HG03469 (cell line): ENCODE measurements around the gene HBS1L.
"Not testable (repeated sequence)": the region's sequence is repeated elsewhere in the genome, so short reads cannot be mapped to it uniquely, and the experiment has no call there.

Experiments
- ATAC-seq: cut with Tn5 transposase; IDR thresholded peaks from one replicate; pipeline ENCODE4 v1.9.1; 2021; ENCODE audit warnings: mild to moderate bottlenecking, moderate library complexity, moderate number of reproducible peaks; ENCODE audit not compliant: unreplicated experiment

The HBS1L gene

GRCh38 chr6:135081966-135082365 lies 27.3 kb upstream of the HBS1L start:
- no peak for ATAC-seq

- no peak for ATAC-seq
Observed at GRCh38 chr6:135075018-135075417, 20.4 kb upstream of the HBS1L start.

- ATAC-seq: no peak
Observed at GRCh38 chr6:135073756-135074393, 19.3 kb upstream of the HBS1L start.

DNA sequence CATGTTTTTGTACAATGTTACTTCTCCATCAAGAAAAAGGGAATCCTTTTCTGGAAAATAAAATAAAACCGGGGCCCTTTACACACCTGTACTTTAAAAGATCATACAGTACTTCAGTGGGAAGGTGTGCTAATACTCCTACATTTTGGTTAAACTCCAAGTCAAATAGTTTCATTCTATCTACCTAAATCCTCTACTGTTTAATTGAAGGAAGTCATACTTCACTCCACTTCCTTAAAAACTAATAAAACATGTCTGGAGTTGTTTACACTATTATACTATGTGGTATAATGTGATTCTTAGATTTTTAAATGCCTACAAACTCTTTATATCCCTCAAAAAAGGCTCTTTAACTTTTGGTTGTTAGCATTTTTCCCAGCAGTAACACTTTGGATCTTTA lies 18.6 kb upstream of the HBS1L start:
- ATAC-seq: no peak

- ATAC-seq: no peak
Observed at GRCh38 chr6:135072753-135073152, 18.1 kb upstream of the HBS1L start.

GRCh38 chr6:135071541-135071940 lies 16.9 kb upstream of the HBS1L start:
- ATAC-seq: no peak

DNA sequence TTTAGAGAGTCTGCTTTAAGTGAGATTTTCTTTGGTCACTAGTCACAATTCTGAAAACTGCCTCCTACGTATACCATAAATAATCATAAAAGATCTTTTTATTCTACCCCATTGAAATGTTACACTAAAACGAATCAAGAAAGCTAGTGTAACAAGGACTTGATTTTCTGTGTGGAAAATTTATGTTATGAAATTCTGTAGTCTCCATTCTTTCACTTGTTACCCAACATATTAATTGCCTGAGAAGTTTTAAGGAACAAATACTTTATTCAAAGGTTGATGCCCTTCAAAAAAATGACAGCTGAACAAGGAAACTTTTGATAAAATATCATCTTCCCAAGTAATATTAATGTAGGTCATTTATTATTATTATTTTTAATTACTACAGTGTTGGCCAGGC lies 13.3 kb upstream of the HBS1L start:
- no peak for ATAC-seq

DNA sequence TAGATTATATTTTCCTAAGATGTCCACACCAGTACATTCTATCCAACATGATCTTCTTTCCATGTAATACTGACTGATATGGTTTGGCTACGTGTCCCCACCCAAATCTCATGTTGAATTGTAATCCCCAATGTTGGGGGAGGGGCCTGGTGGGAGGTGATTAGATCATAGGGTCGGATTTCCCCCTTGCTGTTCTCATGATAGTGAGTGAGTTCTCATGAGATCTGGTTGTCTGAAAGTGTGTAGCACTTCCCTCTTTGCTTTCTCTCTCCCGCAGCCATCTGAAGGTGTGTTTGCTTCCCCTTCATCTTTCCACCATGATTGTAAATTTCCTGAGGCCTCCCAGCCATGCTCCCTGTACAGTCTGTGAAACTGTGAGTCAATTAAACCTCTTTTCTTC lies 12.2 kb upstream of the HBS1L start:
- no peak for ATAC-seq

DNA sequence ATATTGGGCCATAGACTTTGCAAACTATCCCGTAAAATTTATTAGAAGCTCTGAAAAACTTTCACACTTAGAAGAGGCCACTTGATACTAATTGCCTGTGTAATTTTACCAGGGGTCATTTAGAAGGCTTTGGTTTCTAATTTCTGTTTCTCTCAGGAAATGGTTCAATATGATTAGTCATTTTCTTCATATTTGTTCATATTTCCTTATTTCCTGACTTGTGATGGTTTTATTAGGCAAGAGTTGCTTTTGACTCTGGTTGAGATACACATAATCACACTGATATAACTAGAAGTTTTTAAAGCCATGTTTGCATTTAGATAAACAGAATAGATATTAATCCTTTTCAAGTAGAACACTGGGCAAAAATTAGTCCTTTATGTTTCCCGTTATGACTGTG lies 11.8 kb upstream of the HBS1L start:
- ATAC-seq: no peak

- no peak for ATAC-seq
Observed at GRCh38 chr6:135064586-135064985, 10.0 kb upstream of the HBS1L start.

DNA sequence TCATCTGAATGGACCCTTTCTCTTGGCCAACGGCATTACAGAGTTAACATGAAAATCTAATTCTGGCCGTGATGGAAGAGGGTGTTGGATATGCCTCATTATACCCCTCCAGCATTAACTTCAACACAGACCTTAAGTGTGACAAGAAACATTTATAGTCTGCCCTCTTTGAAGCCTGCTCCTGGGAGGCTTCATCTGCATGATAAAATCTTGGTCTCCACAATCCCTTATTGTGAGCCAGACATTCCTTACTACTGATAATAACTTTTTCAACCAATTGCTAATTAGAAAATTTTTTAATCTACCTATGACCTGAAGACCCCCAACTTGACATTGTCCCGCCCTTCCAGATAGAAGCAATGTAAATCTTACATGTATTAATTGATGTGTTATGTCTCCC lies 9.3 kb upstream of the HBS1L start:
- ATAC-seq: no peak

- ATAC-seq: no peak
Observed at GRCh38 chr6:135062735-135063134, 8.1 kb upstream of the HBS1L start.

DNA sequence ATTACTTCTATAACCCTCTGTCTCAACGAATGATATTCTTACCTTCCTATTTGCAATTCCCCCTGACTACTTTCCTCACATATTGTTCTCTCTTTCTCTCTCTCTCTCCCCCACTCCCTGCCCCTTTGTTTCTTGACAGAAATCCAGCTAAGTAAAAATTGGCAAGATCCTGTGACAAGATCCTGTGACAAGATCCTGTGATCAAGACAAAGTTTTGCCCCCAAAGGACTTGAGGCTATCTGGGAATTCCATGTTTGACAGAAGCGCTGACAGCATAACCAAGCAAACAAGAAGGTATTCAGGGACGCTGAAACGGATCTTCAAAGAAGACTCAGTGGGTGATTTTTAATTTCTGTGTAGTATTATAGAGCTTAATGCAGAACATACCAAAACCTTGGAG lies 5.5 kb upstream of the HBS1L start:
- no peak for ATAC-seq

- not testable (repeated sequence) for ATAC-seq
Observed at GRCh38 chr6:135058299-135058698, 3.7 kb upstream of the HBS1L start.

GRCh38 chr6:135056632-135057031 lies 2.0 kb upstream of the HBS1L start:
- no peak for ATAC-seq

- ATAC-seq: no peak
Observed at GRCh38 chr6:135054226-135054568, 425 bp downstream of the HBS1L start.

GRCh38 chr6:135053406-135053805 lies 1.2 kb downstream of the HBS1L start:
- ATAC-seq: no peak

DNA sequence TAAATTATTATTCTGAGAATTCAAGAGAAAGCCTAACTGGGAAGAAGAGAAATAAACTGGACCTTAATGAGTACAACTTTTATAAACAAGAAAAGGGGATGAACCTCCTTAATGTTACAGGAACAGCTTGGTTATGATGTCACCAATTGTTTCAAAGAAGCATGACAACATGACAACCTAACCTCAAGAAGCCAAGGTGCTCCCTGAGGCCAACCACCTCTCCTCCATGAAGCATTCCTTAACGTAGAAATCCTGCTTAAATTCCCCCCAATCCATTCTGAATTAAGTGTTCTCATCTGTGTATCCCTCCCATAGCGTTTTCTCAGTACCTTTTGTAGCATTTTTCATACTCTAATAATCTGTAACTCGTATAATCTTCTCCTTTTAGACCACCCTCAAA lies 1.7 kb downstream of the HBS1L start:
- ATAC-seq: no peak

DNA sequence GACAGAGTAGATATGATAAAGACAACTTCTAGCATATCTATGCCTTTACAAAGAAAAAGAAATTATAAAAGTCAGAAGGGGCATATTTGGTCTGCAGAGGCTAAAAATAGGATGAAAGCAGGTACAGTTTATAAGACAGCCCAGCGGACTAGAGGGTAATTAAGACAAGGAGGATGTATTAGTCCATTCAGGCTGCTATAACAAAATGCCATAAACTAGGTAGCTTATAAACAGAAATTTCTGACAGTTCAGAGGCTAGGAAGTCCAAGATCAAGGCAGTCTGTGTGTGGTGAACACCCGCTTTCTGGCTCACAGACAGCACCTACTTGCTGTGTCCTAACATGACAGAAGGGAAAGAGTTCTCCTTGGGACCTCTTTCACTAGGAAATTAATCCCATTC lies 5.7 kb downstream of the HBS1L start:
- no peak for ATAC-seq

DNA sequence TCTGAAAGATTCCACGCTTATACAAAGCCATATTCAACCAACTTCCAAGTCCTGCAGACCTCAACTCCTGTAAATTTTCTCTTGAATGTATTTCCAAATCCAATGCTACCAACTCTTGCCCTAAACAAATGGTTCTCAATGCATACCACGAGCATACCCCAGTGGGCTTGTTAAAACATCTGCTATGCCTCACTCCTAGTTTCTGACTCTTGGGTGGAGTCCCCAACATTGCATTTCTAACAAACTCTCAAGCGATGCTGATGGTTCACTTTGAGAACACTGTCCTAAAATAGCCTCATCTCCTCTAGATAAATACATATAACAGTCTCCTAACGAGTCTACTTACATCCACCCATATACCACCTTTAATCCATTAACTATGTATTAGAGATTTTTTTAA lies 7.3 kb downstream of the HBS1L start:
- no peak for ATAC-seq

- no peak for ATAC-seq
Observed at GRCh38 chr6:135046912-135047311, 7.7 kb downstream of the HBS1L start.

GRCh38 chr6:135044639-135045038 lies 10.0 kb downstream of the HBS1L start:
- no peak for ATAC-seq

DNA sequence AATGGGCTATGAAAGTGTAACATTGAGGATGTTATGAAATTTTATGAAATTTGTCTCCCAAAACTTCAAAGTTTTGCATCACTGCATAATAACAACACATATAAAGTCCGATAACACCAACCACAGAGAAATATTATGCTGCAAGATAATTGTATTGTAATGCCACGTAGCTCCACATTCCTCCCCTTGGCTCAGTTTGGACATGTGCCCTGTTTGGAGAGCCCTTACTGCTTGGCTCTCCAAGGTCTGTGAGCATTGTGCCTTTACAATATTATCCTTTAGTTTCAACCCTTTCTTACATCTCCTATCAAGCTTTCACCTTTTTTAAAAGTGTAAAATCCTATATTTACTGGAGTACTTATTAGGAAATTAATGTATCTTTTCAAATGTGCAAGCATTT lies 10.8 kb downstream of the HBS1L start:
- no peak for ATAC-seq

- no peak for ATAC-seq
Observed at GRCh38 chr6:135043364-135043763, 11.3 kb downstream of the HBS1L start.
